ENCODE measurements around the gene TFPT.
A peak's percentile ranks its signal among the peaks of the same experiment; 100 is the strongest.

The TFPT gene

GRCh38 chr19:54151362-54152035, 36.0 kb upstream of the TFPT start:
- no peak overlapping the region for H3K27ac ChIP-seq
- H3K4me3 ChIP-seq: no peak overlapping the region

- Histone ChIP-seq H3K27ac (peak overlapping the region in 1 of 21 experiments; percentile 13), H3K4me3 (no peak overlapping the region)
These were observed 33.8 kb upstream of the TFPT start for GRCh38 chr19:54149021-54149812.

GRCh38 chr19:54148158-54148557, 32.7 kb upstream of the TFPT start:
- H3K27ac ChIP-seq: no peak overlapping the region

GRCh38 chr19:54147676-54148075, 32.2 kb upstream of the TFPT start:
- Histone ChIP-seq H3K27ac (no peak overlapping the region), H3K4me3 (no peak overlapping the region)

More at GRCh38 chr19:54148158-54148557, 32.7 kb upstream of the TFPT start:
- H3K4me3 ChIP-seq: no peak overlapping the region

- Histone ChIP-seq H3K27ac (peak overlapping the region in 1 of 21 experiments; percentile 2), H3K4me3 (no peak overlapping the region)
These were observed 30.2 kb upstream of the TFPT start for GRCh38 chr19:54145541-54146158.

- peak overlapping the region in 6 of 21 experiments; percentile 16 to 77 (median 70) for H3K27ac ChIP-seq
- H3K4me3 ChIP-seq: no peak overlapping the region
These were observed 26.8 kb upstream of the TFPT start for GRCh38 chr19:54142166-54142780.

- H3K27ac ChIP-seq: peak overlapping the region in 8 of 21 experiments; percentile 7 to 77 (median 70)
- no peak overlapping the region for H3K4me3 ChIP-seq
These were observed 25.9 kb upstream of the TFPT start for GRCh38 chr19:54141356-54141755.

- Histone ChIP-seq H3K4me3 (peak overlapping the region; percentile 69 to 100 (median 96)), H3K27ac (peak overlapping the region in 20 of 21 experiments; percentile 92 to 100 (median 99))
These were observed 23.2 kb upstream of the TFPT start for GRCh38 chr19:54138489-54139256.

GRCh38 chr19:54137699-54138488, 22.4 kb upstream of the TFPT start, which contains the start of gene CNOT3:
Gene CNOT3, plus strand, starts transcription at chr19:54137762. Its CDS starts 5,217 bp downstream, at chr19:54142979.
- Histone ChIP-seq H3K4me3 (peak within 1 kb of the TSS; percentile 69 to 100 (median 96)), H3K27ac (peak within 1 kb of the TSS; percentile 92 to 100 (median 99))

GRCh38 chr19:54136864-54137698, 21.6 kb upstream of the TFPT start:
- H3K27ac ChIP-seq: peak overlapping the region in 20 of 21 experiments; percentile 92 to 100 (median 99)
- peak overlapping the region; percentile 69 to 100 (median 96) for H3K4me3 ChIP-seq

- Histone ChIP-seq H3K27ac (peak overlapping the region in 12 of 21 experiments; percentile 20 to 100 (median 60)), H3K4me3 (peak overlapping the region; percentile 18 to 45 (median 35))
These were observed 20.8 kb upstream of the TFPT start for GRCh38 chr19:54136086-54136863.

- Histone ChIP-seq H3K4me3 (no peak overlapping the region), H3K27ac (peak overlapping the region in 3 of 21 experiments; percentile 14 to 34 (median 31))
These were observed 18.6 kb upstream of the TFPT start for GRCh38 chr19:54133957-54134590.

- H3K27ac ChIP-seq: no peak overlapping the region
- H3K4me3 ChIP-seq: no peak overlapping the region
These were observed 18.0 kb upstream of the TFPT start for GRCh38 chr19:54133312-54133956.

- Histone ChIP-seq H3K4me3 (no peak overlapping the region), H3K27ac (no peak overlapping the region)
These were observed 14.2 kb upstream of the TFPT start for GRCh38 chr19:54129617-54129996.

- Histone ChIP-seq H3K27ac (no peak overlapping the region), H3K4me3 (no peak overlapping the region)
These were observed 13.5 kb upstream of the TFPT start for GRCh38 chr19:54128796-54129616.

Measured in skin epidermis (tissue), 12 donors.